ENCODE measurements around the gene AKAP7.

AKAP7 gene

DNA sequence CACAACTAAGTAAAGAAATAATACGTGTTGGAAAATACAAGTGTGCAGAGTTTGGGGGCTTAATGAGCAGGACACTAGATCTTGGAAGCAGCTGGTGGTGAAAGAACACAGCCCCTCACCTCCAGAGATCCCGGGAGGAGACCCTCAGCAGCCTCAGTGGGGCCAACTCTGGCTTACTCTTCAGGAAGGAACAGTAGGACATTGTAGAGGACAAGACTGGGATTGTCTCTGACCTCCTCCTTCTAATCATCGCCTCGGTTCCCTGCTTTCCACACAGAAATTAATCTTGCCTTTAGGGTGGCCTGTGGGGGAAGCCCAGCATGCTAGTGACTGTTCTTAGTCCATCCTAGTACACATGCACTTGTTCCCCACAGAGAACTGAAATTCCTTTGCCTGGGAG is 130.7 kb downstream of the AKAP7 start:
- Histone ChIP-seq H3K9ac (ENCODE audit: low read depth, low read length) (no peak overlapping the region), H3K36me3 (ENCODE audit: insufficient read depth, low read length) (no peaks in the 10 kb centered on the region), H3K4me2 (ENCODE audit: insufficient read depth, low read length) (no peak overlapping the region), H3K9me3 (ENCODE audit: insufficient read depth, low read length, severe bottlenecking) (peaks cover 3% of the 10 kb centered on the region), H3K4me3 (ENCODE audit: low read depth in 1 of 2, low read length in 2 of 2) (no peak overlapping the region), H4K20me1 (ENCODE audit: insufficient read depth, low read length) (no peaks in the 10 kb centered on the region), H3K79me2 (ENCODE audit: insufficient read depth, low read length) (no peaks in the 10 kb centered on the region), H3K27me3 (ENCODE audit: insufficient read depth, low read length, poor library complexity) (no peaks in the 10 kb centered on the region), H2AFZ (ENCODE audit: low read depth, low read length) (no peak overlapping the region), H3K27ac (ENCODE audit: low read length) (no peak overlapping the region), H3K4me1 (ENCODE audit: insufficient read depth, low read length) (no peaks in the 10 kb centered on the region)
- ATAC-seq (ENCODE audit: insufficient read depth, low read depth) (no peak), DNase-seq (no peak)
- no peak for TF ChIP-seq EZH2 (IDR thresholded peaks at IDR 0.05; ENCODE audit: borderline replicate concordance, low read depth, low read length, severe bottlenecking)
- TF ChIP-seq, protein P1, sequence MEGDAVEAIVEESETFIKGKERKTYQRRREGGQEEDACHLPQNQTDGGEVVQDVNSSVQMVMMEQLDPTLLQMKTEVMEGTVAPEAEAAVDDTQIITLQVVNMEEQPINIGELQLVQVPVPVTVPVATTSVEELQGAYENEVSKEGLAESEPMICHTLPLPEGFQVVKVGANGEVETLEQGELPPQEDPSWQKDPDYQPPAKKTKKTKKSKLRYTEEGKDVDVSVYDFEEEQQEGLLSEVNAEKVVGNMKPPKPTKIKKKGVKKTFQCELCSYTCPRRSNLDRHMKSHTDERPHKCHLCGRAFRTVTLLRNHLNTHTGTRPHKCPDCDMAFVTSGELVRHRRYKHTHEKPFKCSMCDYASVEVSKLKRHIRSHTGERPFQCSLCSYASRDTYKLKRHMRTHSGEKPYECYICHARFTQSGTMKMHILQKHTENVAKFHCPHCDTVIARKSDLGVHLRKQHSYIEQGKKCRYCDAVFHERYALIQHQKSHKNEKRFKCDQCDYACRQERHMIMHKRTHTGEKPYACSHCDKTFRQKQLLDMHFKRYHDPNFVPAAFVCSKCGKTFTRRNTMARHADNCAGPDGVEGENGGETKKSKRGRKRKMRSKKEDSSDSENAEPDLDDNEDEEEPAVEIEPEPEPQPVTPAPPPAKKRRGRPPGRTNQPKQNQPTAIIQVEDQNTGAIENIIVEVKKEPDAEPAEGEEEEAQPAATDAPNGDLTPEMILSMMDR (IDR thresholded peaks at IDR 0.05; ENCODE audit: borderline replicate concordance, extremely low read depth, low read length, poor library complexity, severe bottlenecking) = no peak

- no peak overlapping the region for H3K4me2 ChIP-seq (ENCODE audit: insufficient read depth, low read length)
- no peaks in the 10 kb centered on the region for H3K36me3 ChIP-seq (ENCODE audit: insufficient read depth, low read length)
- no peaks in the 10 kb centered on the region for H3K4me1 ChIP-seq (ENCODE audit: insufficient read depth, low read length)
- H3K27ac ChIP-seq (ENCODE audit: low read length) = no peak overlapping the region
- no peak overlapping the region for H3K9ac ChIP-seq (ENCODE audit: low read depth, low read length)
- H3K9me3 ChIP-seq (ENCODE audit: insufficient read depth, low read length, severe bottlenecking) = peaks cover 3% of the 10 kb centered on the region
- no peak for ATAC-seq (ENCODE audit: insufficient read depth, low read depth)
- TF ChIP-seq, protein P1 (IDR thresholded peaks at IDR 0.05; ENCODE audit: borderline replicate concordance, extremely low read depth, low read length, poor library complexity, severe bottlenecking) = no peak
- no peak for TF ChIP-seq EZH2 (IDR thresholded peaks at IDR 0.05; ENCODE audit: borderline replicate concordance, low read depth, low read length, severe bottlenecking)
- no peaks in the 10 kb centered on the region for H4K20me1 ChIP-seq (ENCODE audit: insufficient read depth, low read length)
- H2AFZ ChIP-seq (ENCODE audit: low read depth, low read length) = no peak overlapping the region
- no peak overlapping the region for H3K4me3 ChIP-seq (ENCODE audit: low read depth in 1 of 2, low read length in 2 of 2)
- DNase-seq = no peak
- no peaks in the 10 kb centered on the region for H3K27me3 ChIP-seq (ENCODE audit: insufficient read depth, low read length, poor library complexity)
- no peaks in the 10 kb centered on the region for H3K79me2 ChIP-seq (ENCODE audit: insufficient read depth, low read length)
Measured at GRCh38 chr6:131268303-131268702, 133.0 kb downstream of the AKAP7 start.

- TF ChIP-seq, protein P1 (IDR thresholded peaks at IDR 0.05; ENCODE audit: borderline replicate concordance, extremely low read depth, low read length, poor library complexity, severe bottlenecking) = no peak
- H3K9me3 ChIP-seq (ENCODE audit: insufficient read depth, low read length, severe bottlenecking) = peaks cover 3% of the 10 kb centered on the region
Measured at GRCh38 chr6:131269565-131270391, 134.5 kb downstream of the AKAP7 start.

More at GRCh38 chr6:131269565-131270391, 134.5 kb downstream of the AKAP7 start:
- Histone ChIP-seq H3K4me2 (ENCODE audit: insufficient read depth, low read length) (no peak overlapping the region), H3K27me3 (ENCODE audit: insufficient read depth, low read length, poor library complexity) (no peaks in the 10 kb centered on the region), H3K79me2 (ENCODE audit: insufficient read depth, low read length) (no peaks in the 10 kb centered on the region), H3K36me3 (ENCODE audit: insufficient read depth, low read length) (no peaks in the 10 kb centered on the region), H4K20me1 (ENCODE audit: insufficient read depth, low read length) (no peaks in the 10 kb centered on the region), H2AFZ (ENCODE audit: low read depth, low read length) (no peak overlapping the region), H3K9ac (ENCODE audit: low read depth, low read length) (no peak overlapping the region), H3K4me1 (ENCODE audit: insufficient read depth, low read length) (no peaks in the 10 kb centered on the region), H3K27ac (ENCODE audit: low read length) (no peak overlapping the region), H3K4me3 (ENCODE audit: low read depth in 1 of 2, low read length in 2 of 2) (no peak overlapping the region)
- DNase-seq (no peak), ATAC-seq (ENCODE audit: insufficient read depth, low read depth) (no peak)
